ENCODE data around the gene CIBAR2.

Gene CIBAR2

GRCh38 chr16:85144026-85144915 is 32.0 kb upstream of the CIBAR2 start:
- no peak for DNase-seq

- no peak for DNase-seq
These were observed 30.5 kb upstream of the CIBAR2 start for GRCh38 chr16:85142771-85143211.

- DNase-seq = no peak
These were observed 29.8 kb upstream of the CIBAR2 start for GRCh38 chr16:85142129-85142513.

GRCh38 chr16:85141491-85142128 is 29.3 kb upstream of the CIBAR2 start:
- DNase-seq = no peak

- DNase-seq = no peak
These were observed 28.3 kb upstream of the CIBAR2 start for GRCh38 chr16:85140455-85141012.

GRCh38 chr16:85139881-85140339 is 27.6 kb upstream of the CIBAR2 start:
- no peak for DNase-seq

GRCh38 chr16:85138825-85139627 is 26.8 kb upstream of the CIBAR2 start:
- no peak for DNase-seq

- DNase-seq = no peak
These were observed 26.0 kb upstream of the CIBAR2 start for GRCh38 chr16:85138073-85138824.

GRCh38 chr16:85137323-85138072 is 25.2 kb upstream of the CIBAR2 start:
- DNase-seq = no peak

GRCh38 chr16:85136702-85137322 is 24.5 kb upstream of the CIBAR2 start:
- peak in 1 of 2 experiments; percentile 14 for DNase-seq

GRCh38 chr16:85136213-85136701 is 24.0 kb upstream of the CIBAR2 start:
- no peak for DNase-seq

- no peak for DNase-seq
These were observed 22.5 kb upstream of the CIBAR2 start for GRCh38 chr16:85134789-85135142.

GRCh38 chr16:85134076-85134788 is 22.0 kb upstream of the CIBAR2 start:
- no peak for DNase-seq

- DNase-seq = no peak
These were observed 21.0 kb upstream of the CIBAR2 start for GRCh38 chr16:85133290-85133599.

- DNase-seq = no peak
These were observed 20.4 kb upstream of the CIBAR2 start for GRCh38 chr16:85132456-85133289.

- no peak for DNase-seq
These were observed 18.4 kb upstream of the CIBAR2 start for GRCh38 chr16:85130705-85131028.

- peak in 1 of 2 experiments; percentile 28 for DNase-seq
These were observed 17.8 kb upstream of the CIBAR2 start for GRCh38 chr16:85129876-85130704.

- no peak for DNase-seq
These were observed 16.0 kb upstream of the CIBAR2 start for GRCh38 chr16:85128079-85128837.
